Activated CD8-positive, alpha-beta T cell treated with anti-CD3 and anti-CD28 coated beads for 36 hours (primary cell): Measurements from ENCODE around the gene PTPN14. TPM values are rescaled to one million over a fixed set of nuclear protein-coding genes. Genes with fewer than 3 reads are reported as not detected.
A peak's percentile ranks its signal among the peaks of the same experiment; 100 is the strongest.

Experiments
- ATAC-seq: fragments of 200-7000 bp; cut with Tn5 transposase; one replicate; pipeline ENCODE4 v1.10.0; 2021; ENCODE audit warnings: mild to moderate bottlenecking, moderate library complexity
- CTCF ChIA-PET: fragments of 350-600 bp; sonication (Branson Sonifier 250); formaldehyde crosslinking; loops from one replicate; lab custom pipeline; 2021; ENCODE audit warnings: antibody characterized with exemption; lab: Charles Lee
- POLR2A ChIA-PET: fragments of 350-600 bp; sonication (Branson Sonifier 250); formaldehyde crosslinking; loops from one replicate; lab custom pipeline; 2021; ENCODE audit warnings: antibody characterized with exemption; lab: Charles Lee
- DNase-seq: peaks from one replicate; pipeline ENCODE4 v3.0.0-alpha.2; 2020
- H3K27ac Mint-ChIP-seq: one replicate; pipeline ENCODE4 v1.8.0; 2021; ENCODE audit warnings: mild to moderate bottlenecking, mixed read lengths
- H3K27me3 Mint-ChIP-seq: one replicate; pipeline ENCODE4 v1.8.0; 2021; ENCODE audit warnings: mixed read lengths
- H3K36me3 Mint-ChIP-seq: one replicate; pipeline ENCODE4 v1.8.0; 2021; ENCODE audit warnings: low read depth, mixed read lengths
- H3K4me1 Mint-ChIP-seq: one replicate; pipeline ENCODE4 v1.8.0; 2021; ENCODE audit warnings: low read depth, mixed read lengths
- H3K4me3 Mint-ChIP-seq: one replicate; pipeline ENCODE4 v1.8.0; 2021; ENCODE audit warnings: mild to moderate bottlenecking, moderate library complexity, mixed read lengths
- H3K9me3 Mint-ChIP-seq: one replicate; pipeline ENCODE4 v1.8.0; 2021; ENCODE audit warnings: mixed read lengths
- intact Hi-C: fragments of 100-400 bp; cut with micrococcal nuclease; formaldehyde crosslinking; loops from one replicate; pipeline ENCODE4 v1.10.0; 2022
- total RNA-seq, 2 experiments: library from RNA; stranded (reverse); gene quantifications; one replicate each; pipeline ENCODE4 v1.2.3, GENCODE V29; 2021
- TF ChIP-seq, protein P1 (sequence below): fragments of 200-600 bp; IDR thresholded peaks from one replicate; pipeline ENCODE4 v1.8.0; 2022; ENCODE audit warnings: antibody characterized with exemption, mild to moderate bottlenecking

The PTPN14 gene
- total RNA-seq, 2 experiments from 2014 or later = 0.27 to 0.34 TPM

DNA sequence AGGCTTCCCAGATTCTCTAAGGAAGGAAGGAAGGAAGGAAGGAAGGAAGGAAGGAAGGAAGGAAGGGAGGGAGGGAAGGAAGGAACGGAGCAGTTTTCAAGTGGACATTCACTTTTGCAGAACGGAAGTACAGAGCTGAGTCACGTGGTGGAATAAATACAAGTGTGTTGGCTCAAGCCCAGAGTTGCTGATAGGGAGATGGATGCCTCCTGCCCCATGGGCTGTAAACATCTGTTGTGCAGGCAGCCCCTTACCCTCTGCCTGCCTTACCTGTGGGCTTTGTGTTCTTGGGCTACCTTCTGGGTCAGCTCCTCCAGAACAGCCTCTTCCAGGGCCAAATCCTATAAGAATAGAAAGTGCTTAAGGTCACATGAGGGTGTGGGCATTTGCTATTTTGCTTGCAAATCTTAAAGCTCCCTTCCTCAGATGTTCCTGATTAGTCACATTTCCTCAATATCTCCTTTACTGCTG lies 148.8 kb downstream of the PTPN14 start:
- Mint-ChIP-seq H3K4me3 (no peak overlapping the region), H3K27ac (no peak overlapping the region), H3K4me1 (peaks cover 10% of the 10 kb centered on the region), H3K36me3 (no peaks in the 10 kb centered on the region), H3K9me3 (no peaks in the 10 kb centered on the region), H3K27me3 (no peaks in the 10 kb centered on the region)
- POLR2A ChIA-PET = no interaction called here
- intact Hi-C loops = no loop called here
- DNase-seq (no peak), ATAC-seq (no peak)
- TF ChIP-seq, protein P1, sequence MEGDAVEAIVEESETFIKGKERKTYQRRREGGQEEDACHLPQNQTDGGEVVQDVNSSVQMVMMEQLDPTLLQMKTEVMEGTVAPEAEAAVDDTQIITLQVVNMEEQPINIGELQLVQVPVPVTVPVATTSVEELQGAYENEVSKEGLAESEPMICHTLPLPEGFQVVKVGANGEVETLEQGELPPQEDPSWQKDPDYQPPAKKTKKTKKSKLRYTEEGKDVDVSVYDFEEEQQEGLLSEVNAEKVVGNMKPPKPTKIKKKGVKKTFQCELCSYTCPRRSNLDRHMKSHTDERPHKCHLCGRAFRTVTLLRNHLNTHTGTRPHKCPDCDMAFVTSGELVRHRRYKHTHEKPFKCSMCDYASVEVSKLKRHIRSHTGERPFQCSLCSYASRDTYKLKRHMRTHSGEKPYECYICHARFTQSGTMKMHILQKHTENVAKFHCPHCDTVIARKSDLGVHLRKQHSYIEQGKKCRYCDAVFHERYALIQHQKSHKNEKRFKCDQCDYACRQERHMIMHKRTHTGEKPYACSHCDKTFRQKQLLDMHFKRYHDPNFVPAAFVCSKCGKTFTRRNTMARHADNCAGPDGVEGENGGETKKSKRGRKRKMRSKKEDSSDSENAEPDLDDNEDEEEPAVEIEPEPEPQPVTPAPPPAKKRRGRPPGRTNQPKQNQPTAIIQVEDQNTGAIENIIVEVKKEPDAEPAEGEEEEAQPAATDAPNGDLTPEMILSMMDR = no peak
- CTCF ChIA-PET = no interaction called here

DNA sequence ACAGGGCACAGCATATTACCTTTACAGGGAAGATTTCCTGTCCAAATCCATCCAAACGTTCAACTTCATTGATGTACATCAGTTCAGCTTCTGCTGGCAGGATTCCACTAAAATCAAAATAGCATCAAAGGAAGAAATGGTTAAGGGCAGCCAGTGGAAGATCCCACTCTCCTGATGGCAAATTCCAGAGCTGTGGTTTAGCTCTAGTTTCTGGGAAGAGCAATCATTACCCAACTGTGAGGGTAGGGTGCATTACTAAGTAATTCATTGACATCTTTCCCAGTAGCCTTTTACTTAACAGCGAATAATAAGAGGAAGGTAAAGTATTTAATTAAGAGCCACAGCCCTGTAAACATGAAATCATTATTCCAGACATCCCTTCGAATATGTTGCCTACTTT lies 149.7 kb downstream of the PTPN14 start:
- H3K27me3 Mint-ChIP-seq = no peaks in the 10 kb centered on the region
- ChIA-PET CTCF (interaction anchor here (0.6 kb wide), 1 partner anchor 141 kb away, joined by 3 read pairs; no protein-coding TSS in a partner anchor), POLR2A (no interaction called here)
- H3K4me1 Mint-ChIP-seq = peaks cover 20% of the 10 kb centered on the region
- no peak overlapping the region for H3K4me3 Mint-ChIP-seq
- intact Hi-C loops = no loop called here
- ATAC-seq (no peak), DNase-seq (no peak)
- H3K27ac Mint-ChIP-seq = no peak overlapping the region
- no peaks in the 10 kb centered on the region for H3K36me3 Mint-ChIP-seq
- TF ChIP-seq, protein P1 = no peak
- no peaks in the 10 kb centered on the region for H3K9me3 Mint-ChIP-seq

DNA sequence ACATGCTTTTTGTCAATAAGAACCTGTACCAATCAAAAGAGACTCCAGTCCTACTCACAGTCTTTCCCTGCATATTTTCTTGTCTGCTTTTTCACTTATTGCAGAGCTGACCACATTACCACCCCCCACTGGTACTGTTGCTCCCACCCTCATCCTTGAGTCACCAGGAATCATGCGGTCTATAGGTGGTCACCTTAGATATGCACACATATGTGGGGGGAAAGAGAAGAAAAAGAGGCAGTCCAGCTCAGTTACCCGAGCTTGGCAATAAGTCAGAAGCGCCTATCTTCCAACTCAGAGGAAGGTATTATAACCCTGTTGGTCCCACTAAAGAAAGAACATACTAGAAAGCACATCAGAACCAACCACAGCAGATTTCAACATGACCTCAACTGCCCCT lies 151.3 kb downstream of the PTPN14 start:
- Mint-ChIP-seq H3K4me3 (no peak overlapping the region), H3K27me3 (no peaks in the 10 kb centered on the region), H3K4me1 (peaks cover 20% of the 10 kb centered on the region), H3K9me3 (no peaks in the 10 kb centered on the region), H3K36me3 (no peaks in the 10 kb centered on the region), H3K27ac (no peak overlapping the region)
- no peak for ATAC-seq
- no peak for DNase-seq
- intact Hi-C loops = no loop called here
- CTCF ChIA-PET = interaction anchor here (1.1 kb wide), 1 partner anchor 22 kb away, joined by 3 read pairs; no protein-coding TSS in a partner anchor
- TF ChIP-seq, protein P1 = no peak
- POLR2A ChIA-PET = no interaction called here

DNA sequence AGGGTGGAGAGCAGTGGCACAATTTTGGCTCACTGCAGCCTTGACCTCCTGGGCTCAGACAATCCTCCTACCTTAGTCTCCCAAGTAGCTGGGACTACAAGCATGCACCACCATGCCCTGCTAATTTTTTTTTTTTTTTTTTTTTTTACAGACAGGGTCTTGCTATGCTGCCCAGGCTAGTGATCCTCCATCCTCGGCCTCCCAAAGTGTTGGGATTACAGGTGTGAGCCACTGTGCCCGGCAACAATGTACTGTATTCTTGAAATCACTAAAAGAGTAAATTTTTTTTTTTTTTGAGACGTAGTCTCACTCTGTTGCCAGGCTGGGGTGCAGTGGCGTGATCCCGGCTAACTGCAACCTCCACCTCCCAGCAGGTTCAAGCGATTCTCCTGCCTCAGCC lies 152.9 kb downstream of the PTPN14 start:
- ATAC-seq (no peak), DNase-seq (no peak)
- no peaks in the 10 kb centered on the region for H3K36me3 Mint-ChIP-seq
- no peak overlapping the region for H3K27ac Mint-ChIP-seq
- POLR2A ChIA-PET = interaction anchor here (1.0 kb wide), 1 partner anchor 23 kb away, joined by 3 read pairs; no protein-coding TSS in a partner anchor
- H3K9me3 Mint-ChIP-seq = no peaks in the 10 kb centered on the region
- no peaks in the 10 kb centered on the region for H3K27me3 Mint-ChIP-seq
- intact Hi-C loops = no loop called here
- CTCF ChIA-PET = no interaction called here
- H3K4me1 Mint-ChIP-seq = peaks cover 20% of the 10 kb centered on the region
- TF ChIP-seq, protein P1 = no peak
- no peak overlapping the region for H3K4me3 Mint-ChIP-seq

DNA sequence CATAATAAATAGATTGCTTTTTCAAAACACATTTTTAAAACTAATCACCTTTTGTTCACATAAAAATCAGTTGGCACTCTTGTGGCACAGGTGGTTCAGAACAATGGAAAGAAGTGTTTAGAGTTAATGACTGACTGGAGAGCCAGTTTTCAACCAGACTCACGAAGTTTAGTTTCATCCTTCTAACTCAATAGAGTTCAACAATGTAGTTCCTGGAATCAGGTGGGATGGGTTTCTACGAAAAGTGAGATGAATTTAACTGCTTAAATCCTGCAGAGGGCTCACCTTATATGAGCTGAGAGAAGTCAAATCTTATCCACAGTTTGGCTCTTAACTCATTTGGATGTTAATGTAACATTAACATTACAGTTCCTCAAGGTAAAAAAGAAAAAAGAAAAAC lies 153.9 kb downstream of the PTPN14 start:
- intact Hi-C loops = no loop called here
- no peak for DNase-seq
- POLR2A ChIA-PET = interaction anchor here (1.0 kb wide), 1 partner anchor 24 kb away, joined by 3 read pairs; no protein-coding TSS in a partner anchor
- H3K27me3 Mint-ChIP-seq = no peaks in the 10 kb centered on the region
- TF ChIP-seq, protein P1 = no peak
- no peaks in the 10 kb centered on the region for H3K9me3 Mint-ChIP-seq
- peaks cover 20% of the 10 kb centered on the region for H3K4me1 Mint-ChIP-seq
- H3K27ac Mint-ChIP-seq = no peak overlapping the region
- peak; percentile 58 for ATAC-seq
- CTCF ChIA-PET = no interaction called here
- H3K36me3 Mint-ChIP-seq = no peaks in the 10 kb centered on the region
- no peak overlapping the region for H3K4me3 Mint-ChIP-seq
